WTC11 (cell line): ENCODE data around the gene TEX19. TPM values are rescaled to one million over a fixed set of nuclear protein-coding genes. Genes with fewer than 3 reads are reported as not detected.

Experiments used
- ATAC-seq: fragments of 200-7000 bp; cut with Tn5 transposase; 2 replicates; pipeline ENCODE4 v1.10.0; 2021; ENCODE audit warnings: mild to moderate bottlenecking, moderate library complexity
- CTCF ChIA-PET: fragments of 300-600 bp; sonication (Branson Sonifier 250); formaldehyde crosslinking; loops from one replicate; lab custom pipeline; 2021; ENCODE audit warnings: antibody characterized with exemption; lab: Charles Lee
- POLR2A ChIA-PET: fragments of 350-600 bp; sonication (Branson Sonifier 250); formaldehyde crosslinking; loops from one replicate; lab custom pipeline; 2021; ENCODE audit warnings: antibody characterized with exemption; lab: Charles Lee
- DNase-seq: peaks from one replicate; pipeline ENCODE4 v3.0.0; 2021; ENCODE audit warnings: low spot score
- H3K27ac Mint-ChIP-seq: 2 replicates; pipeline ENCODE4 v1.8.0; 2021; ENCODE audit warnings: mixed read lengths
- H3K27me3 Mint-ChIP-seq: 2 replicates; pipeline ENCODE4 v1.8.0; 2021; ENCODE audit warnings: low read depth, mild to moderate bottlenecking, moderate library complexity, mixed read lengths
- H3K36me3 Mint-ChIP-seq: 2 replicates; pipeline ENCODE4 v1.8.0; 2021; ENCODE audit warnings: mixed read lengths
- H3K4me1 Mint-ChIP-seq: 2 replicates; pipeline ENCODE4 v1.8.0; 2022; ENCODE audit warnings: mixed read lengths
- H3K4me3 Mint-ChIP-seq: 2 replicates; pipeline ENCODE4 v1.8.0; 2021; ENCODE audit warnings: mild to moderate bottlenecking, moderate library complexity, mixed read lengths
- H3K9me3 Mint-ChIP-seq: 2 replicates; pipeline ENCODE4 v1.8.0; 2021; ENCODE audit warnings: mixed read lengths
- ATF6 ChIP-seq: sonication (generic); formaldehyde crosslinking; IDR thresholded peaks from 2 replicates; pipeline ENCODE4 v1.8.1; 2023; ENCODE audit warnings: mild to moderate bottlenecking, missing genetic modification reagents
- E2F4 ChIP-seq: sonication (generic); formaldehyde crosslinking; IDR thresholded peaks from 2 replicates; pipeline ENCODE4 v1.8.1; 2022; ENCODE audit warnings: low read depth, mild to moderate bottlenecking, moderate library complexity, missing genetic modification reagents, borderline replicate concordance
- FOXJ3 ChIP-seq: sonication (generic); formaldehyde crosslinking; IDR thresholded peaks from 2 replicates; pipeline ENCODE4 v1.9.0; 2021; ENCODE audit warnings: missing genetic modification reagents, mild to moderate bottlenecking, borderline replicate concordance
- GRHL2 ChIP-seq: fragments of 250-450 bp; sonication (Bioruptor Pico); IDR thresholded peaks from 2 replicates; pipeline ENCODE4 v1.8.0; 2022; ENCODE audit warnings: mild to moderate bottlenecking, moderate library complexity; ENCODE audit not compliant: insufficient replicate concordance, severe bottlenecking
- PRRX2 ChIP-seq: fragments of 250-450 bp; sonication (Bioruptor Pico); IDR thresholded peaks from 2 replicates; pipeline ENCODE4 v1.8.0; 2021; ENCODE audit warnings: mild to moderate bottlenecking
- SP1 ChIP-seq: sonication (generic); formaldehyde crosslinking; conservative IDR thresholded peaks from 2 replicates; pipeline ENCODE4 v1.8.1; 2022; ENCODE audit warnings: missing genetic modification reagents
- TCF7 ChIP-seq: sonication (generic); formaldehyde crosslinking; IDR thresholded peaks from 2 replicates; pipeline ENCODE4 v1.8.0; 2022; ENCODE audit warnings: mild to moderate bottlenecking, low read depth, missing genetic modification reagents, moderate library complexity
- TP53 ChIP-seq: sonication (generic); formaldehyde crosslinking; IDR thresholded peaks from 2 replicates; pipeline ENCODE4 v1.8.1; 2023; ENCODE audit warnings: mild to moderate bottlenecking, missing genetic modification reagents
- ZNF219 ChIP-seq: sonication (generic); formaldehyde crosslinking; IDR thresholded peaks from 2 replicates; pipeline ENCODE4 v1.8.0; 2023; ENCODE audit warnings: missing genetic modification reagents, mild to moderate bottlenecking, borderline replicate concordance
- ZNF317 ChIP-seq: sonication (generic); formaldehyde crosslinking; IDR thresholded peaks from 2 replicates; pipeline ENCODE4 v1.8.1; 2023; ENCODE audit warnings: low read depth, mild to moderate bottlenecking, moderate library complexity, missing genetic modification reagents, borderline replicate concordance
- ZNF416 ChIP-seq: fragments of 250-450 bp; sonication (Bioruptor Pico); IDR thresholded peaks from 2 replicates; pipeline ENCODE4 v1.9.0; 2021; ENCODE audit warnings: mild to moderate bottlenecking, inconsistent platforms
- ZNF423 ChIP-seq: fragments of 250-450 bp; sonication (Bioruptor Pico); IDR thresholded peaks from 2 replicates; pipeline ENCODE4 v2.1.2; 2022; ENCODE audit warnings: mild to moderate bottlenecking, moderate library complexity
- ZNF671 ChIP-seq: fragments of 250-450 bp; sonication (Bioruptor Pico); IDR thresholded peaks from 2 replicates; pipeline ENCODE4 v1.8.0; 2021; ENCODE audit warnings: mild to moderate bottlenecking
- total RNA-seq: library from RNA; stranded (reverse); gene quantifications from 3 replicates; pipeline ENCODE4 v1.2.3, GENCODE V29; 2021
- TF ChIP-seq, protein P1 (sequence below): fragments of 250-450 bp; sonication (Bioruptor Pico); IDR thresholded peaks from 2 replicates; pipeline ENCODE4 v1.9.0; 2021; ENCODE audit warnings: mild to moderate bottlenecking, borderline replicate concordance
- TF ChIP-seq, protein P2 (sequence below): fragments of 250-450 bp; sonication (Bioruptor Pico); IDR thresholded peaks from 2 replicates; pipeline ENCODE4 v2.1.2; 2022; ENCODE audit warnings: mild to moderate bottlenecking, moderate library complexity
- TF ChIP-seq, protein P3 (sequence below): sonication (generic); formaldehyde crosslinking; IDR thresholded peaks from 2 replicates; pipeline ENCODE4 v1.8.1; 2022; ENCODE audit warnings: low read depth, missing genetic modification reagents, borderline replicate concordance
- TF ChIP-seq, protein P4 (sequence below): fragments of 250-450 bp; sonication (Bioruptor Pico); conservative IDR thresholded peaks from 2 replicates; pipeline ENCODE4 v1.9.0; 2021; ENCODE audit warnings: mild to moderate bottlenecking
- TF ChIP-seq, protein P5 (sequence below): fragments of 250-450 bp; sonication (Bioruptor Pico); IDR thresholded peaks from 2 replicates; pipeline ENCODE4 v1.8.0; 2021; ENCODE audit warnings: mild to moderate bottlenecking

The TEX19 gene
- total RNA-seq, 1 experiment from 2014 or later, result 1.4 TPM

GRCh38 chr17:82356845-82357355, 2.1 kb upstream of the TEX19 start:
- ATAC-seq, result peak; percentile 88
- no peak overlapping the region for H3K4me3 Mint-ChIP-seq
- no peaks in the 10 kb centered on the region for H3K36me3 Mint-ChIP-seq

GRCh38 chr17:82357394-82357793, 1.7 kb upstream of the TEX19 start:
- Mint-ChIP-seq H3K4me3 (no peak overlapping the region), H3K27ac (no peak overlapping the region), H3K36me3 (no peaks in the 10 kb centered on the region), H3K9me3 (no peaks in the 10 kb centered on the region), H3K27me3 (peaks cover 17% of the 10 kb centered on the region), H3K4me1 (peaks cover 7% of the 10 kb centered on the region)
- ATAC-seq (no peak), DNase-seq (no peak)
- ChIA-PET POLR2A (no interaction called here), CTCF (interaction anchor here (0.6 to 1.5 kb wide), 12 partner anchors 13 to 255 kb away, joined by 3 to 7 read pairs (median 4); partner anchors contain the start of genes CD7 and SECTM1)
- no peak for TF ChIP-seq ZNF671 (CRISPR knock-in tag)
- TF ChIP-seq ZNF423 (CRISPR knock-in tag), result no peak
- no peak for TF ChIP-seq ZNF219 (CRISPR knock-in tag)
- TF ChIP-seq, protein P1, sequence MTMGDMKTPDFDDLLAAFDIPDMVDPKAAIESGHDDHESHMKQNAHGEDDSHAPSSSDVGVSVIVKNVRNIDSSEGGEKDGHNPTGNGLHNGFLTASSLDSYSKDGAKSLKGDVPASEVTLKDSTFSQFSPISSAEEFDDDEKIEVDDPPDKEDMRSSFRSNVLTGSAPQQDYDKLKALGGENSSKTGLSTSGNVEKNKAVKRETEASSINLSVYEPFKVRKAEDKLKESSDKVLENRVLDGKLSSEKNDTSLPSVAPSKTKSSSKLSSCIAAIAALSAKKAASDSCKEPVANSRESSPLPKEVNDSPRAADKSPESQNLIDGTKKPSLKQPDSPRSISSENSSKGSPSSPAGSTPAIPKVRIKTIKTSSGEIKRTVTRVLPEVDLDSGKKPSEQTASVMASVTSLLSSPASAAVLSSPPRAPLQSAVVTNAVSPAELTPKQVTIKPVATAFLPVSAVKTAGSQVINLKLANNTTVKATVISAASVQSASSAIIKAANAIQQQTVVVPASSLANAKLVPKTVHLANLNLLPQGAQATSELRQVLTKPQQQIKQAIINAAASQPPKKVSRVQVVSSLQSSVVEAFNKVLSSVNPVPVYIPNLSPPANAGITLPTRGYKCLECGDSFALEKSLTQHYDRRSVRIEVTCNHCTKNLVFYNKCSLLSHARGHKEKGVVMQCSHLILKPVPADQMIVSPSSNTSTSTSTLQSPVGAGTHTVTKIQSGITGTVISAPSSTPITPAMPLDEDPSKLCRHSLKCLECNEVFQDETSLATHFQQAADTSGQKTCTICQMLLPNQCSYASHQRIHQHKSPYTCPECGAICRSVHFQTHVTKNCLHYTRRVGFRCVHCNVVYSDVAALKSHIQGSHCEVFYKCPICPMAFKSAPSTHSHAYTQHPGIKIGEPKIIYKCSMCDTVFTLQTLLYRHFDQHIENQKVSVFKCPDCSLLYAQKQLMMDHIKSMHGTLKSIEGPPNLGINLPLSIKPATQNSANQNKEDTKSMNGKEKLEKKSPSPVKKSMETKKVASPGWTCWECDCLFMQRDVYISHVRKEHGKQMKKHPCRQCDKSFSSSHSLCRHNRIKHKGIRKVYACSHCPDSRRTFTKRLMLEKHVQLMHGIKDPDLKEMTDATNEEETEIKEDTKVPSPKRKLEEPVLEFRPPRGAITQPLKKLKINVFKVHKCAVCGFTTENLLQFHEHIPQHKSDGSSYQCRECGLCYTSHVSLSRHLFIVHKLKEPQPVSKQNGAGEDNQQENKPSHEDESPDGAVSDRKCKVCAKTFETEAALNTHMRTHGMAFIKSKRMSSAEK, result no peak
- no peak for TF ChIP-seq SP1 (CRISPR knock-in tag)
- TF ChIP-seq, protein P2, sequence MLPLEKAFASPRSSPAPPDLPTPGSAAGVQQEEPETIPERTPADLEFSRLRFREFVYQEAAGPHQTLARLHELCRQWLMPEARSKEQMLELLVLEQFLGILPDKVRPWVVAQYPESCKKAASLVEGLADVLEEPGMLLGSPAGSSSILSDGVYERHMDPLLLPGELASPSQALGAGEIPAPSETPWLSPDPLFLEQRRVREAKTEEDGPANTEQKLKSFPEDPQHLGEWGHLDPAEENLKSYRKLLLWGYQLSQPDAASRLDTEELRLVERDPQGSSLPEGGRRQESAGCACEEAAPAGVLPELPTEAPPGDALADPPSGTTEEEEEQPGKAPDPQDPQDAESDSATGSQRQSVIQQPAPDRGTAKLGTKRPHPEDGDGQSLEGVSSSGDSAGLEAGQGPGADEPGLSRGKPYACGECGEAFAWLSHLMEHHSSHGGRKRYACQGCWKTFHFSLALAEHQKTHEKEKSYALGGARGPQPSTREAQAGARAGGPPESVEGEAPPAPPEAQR (CRISPR knock-in tag), result no peak
- no peak for TF ChIP-seq ZNF317 (CRISPR knock-in tag)

More at GRCh38 chr17:82356845-82357355, 2.1 kb upstream of the TEX19 start:
- Mint-ChIP-seq H3K27me3 (peaks cover 15% of the 10 kb centered on the region), H3K4me1 (peaks cover 7% of the 10 kb centered on the region), H3K27ac (no peak overlapping the region), H3K9me3 (no peaks in the 10 kb centered on the region)
- ChIA-PET CTCF (interaction anchor here (0.7 to 1.5 kb wide), 13 partner anchors 13 to 198 kb away, joined by 3 to 7 read pairs (median 3); partner anchors contain the start of genes CD7, FOXK2 and SECTM1), POLR2A (interaction anchor here (0.9 kb wide), 1 partner anchor 11 kb away, joined by 3 read pairs; no protein-coding TSS in a partner anchor)
- DNase-seq, result peak; percentile 63
- TF ChIP-seq FOXJ3 (CRISPR knock-in tag), result no peak
- TF ChIP-seq, protein P3, sequence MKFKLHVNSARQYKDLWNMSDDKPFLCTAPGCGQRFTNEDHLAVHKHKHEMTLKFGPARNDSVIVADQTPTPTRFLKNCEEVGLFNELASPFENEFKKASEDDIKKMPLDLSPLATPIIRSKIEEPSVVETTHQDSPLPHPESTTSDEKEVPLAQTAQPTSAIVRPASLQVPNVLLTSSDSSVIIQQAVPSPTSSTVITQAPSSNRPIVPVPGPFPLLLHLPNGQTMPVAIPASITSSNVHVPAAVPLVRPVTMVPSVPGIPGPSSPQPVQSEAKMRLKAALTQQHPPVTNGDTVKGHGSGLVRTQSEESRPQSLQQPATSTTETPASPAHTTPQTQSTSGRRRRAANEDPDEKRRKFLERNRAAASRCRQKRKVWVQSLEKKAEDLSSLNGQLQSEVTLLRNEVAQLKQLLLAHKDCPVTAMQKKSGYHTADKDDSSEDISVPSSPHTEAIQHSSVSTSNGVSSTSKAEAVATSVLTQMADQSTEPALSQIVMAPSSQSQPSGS (CRISPR knock-in tag), result no peak
- TF ChIP-seq PRRX2, result no peak
- TF ChIP-seq TP53 (CRISPR knock-in tag), result no peak
- no peak for TF ChIP-seq ZNF416 (CRISPR knock-in tag)
- TF ChIP-seq, protein P4, sequence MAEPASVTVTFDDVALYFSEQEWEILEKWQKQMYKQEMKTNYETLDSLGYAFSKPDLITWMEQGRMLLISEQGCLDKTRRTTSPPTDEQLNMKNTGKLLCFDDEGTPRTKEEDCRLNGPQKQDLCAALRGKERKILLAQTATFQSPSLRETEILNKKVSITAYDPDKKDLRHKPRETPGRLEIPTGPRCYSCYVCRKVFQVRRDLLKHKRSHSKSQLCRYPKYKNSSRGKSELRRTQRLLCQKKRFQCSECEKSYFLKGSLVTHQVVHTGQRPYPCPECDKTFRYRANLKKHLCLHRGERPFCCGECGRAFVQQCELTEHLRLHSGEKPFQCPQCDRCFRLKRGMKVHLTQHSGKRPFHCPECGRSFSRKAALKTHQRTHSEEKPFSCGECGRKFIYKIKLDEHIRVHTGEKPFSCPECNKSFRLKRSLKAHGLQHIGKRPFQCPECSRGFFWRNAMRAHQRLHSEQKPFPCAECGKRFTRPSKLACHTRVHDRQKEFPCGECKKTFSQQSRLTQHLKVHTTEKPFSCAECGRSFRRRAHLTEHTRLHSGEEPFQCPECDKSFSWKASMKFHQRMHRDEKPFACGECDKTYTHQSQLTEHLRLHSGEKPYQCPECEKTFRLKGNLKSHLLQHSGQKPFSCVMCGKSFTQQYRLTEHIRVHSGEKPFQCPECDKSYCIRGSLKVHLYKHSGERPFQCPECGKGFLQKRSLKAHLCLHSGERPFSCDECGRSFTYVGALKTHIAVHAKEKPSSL, result no peak
- TF ChIP-seq GRHL2, result no peak
- TF ChIP-seq E2F4 (CRISPR knock-in tag), result no peak
- no peak for TF ChIP-seq TCF7 (CRISPR knock-in tag)
- TF ChIP-seq ATF6 (CRISPR knock-in tag), result no peak
- TF ChIP-seq, protein P5, sequence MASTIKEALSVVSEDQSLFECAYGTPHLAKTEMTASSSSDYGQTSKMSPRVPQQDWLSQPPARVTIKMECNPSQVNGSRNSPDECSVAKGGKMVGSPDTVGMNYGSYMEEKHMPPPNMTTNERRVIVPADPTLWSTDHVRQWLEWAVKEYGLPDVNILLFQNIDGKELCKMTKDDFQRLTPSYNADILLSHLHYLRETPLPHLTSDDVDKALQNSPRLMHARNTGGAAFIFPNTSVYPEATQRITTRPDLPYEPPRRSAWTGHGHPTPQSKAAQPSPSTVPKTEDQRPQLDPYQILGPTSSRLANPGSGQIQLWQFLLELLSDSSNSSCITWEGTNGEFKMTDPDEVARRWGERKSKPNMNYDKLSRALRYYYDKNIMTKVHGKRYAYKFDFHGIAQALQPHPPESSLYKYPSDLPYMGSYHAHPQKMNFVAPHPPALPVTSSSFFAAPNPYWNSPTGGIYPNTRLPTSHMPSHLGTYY (CRISPR knock-in tag), result no peak
